Uterus (tissue), 2 donors: ENCODE measurements around the gene MAGEB10.

Experiments used
- CTCF ChIP-seq, 4 experiments: fragments of 200-600 bp in 2 of 4; fragments of 450-650 bp in 2 of 4; sonication (generic) in 2 of 4; IDR thresholded peaks; one replicate each; pipeline ENCODE4 v1.5.1; 2016 to 2019; ENCODE audit warnings: antibody characterized with exemption in 4 of 4, mild to moderate bottlenecking in 2 of 4, moderate library complexity in 1 of 4
- POLR2A ChIP-seq, 2 donors: fragments of 450-650 bp; IDR thresholded peaks; one replicate each; pipeline ENCODE4 v1.6.1; 2016; ENCODE audit warnings: antibody characterized with exemption in 2 of 2, mild to moderate bottlenecking in 1 of 2, moderate library complexity in 1 of 2

- TF ChIP-seq POLR2A (IDR thresholded peaks at IDR 0.05) (no peak), CTCF (IDR thresholded peaks at IDR 0.05) (no peak)
Measured at GRCh38 chrX:27808226-27808625, 436 bp downstream of the MAGEB10 start.
